Vagina (tissue), 2 donors: Measurements from ENCODE around the gene LEKR1.

Experiments
- POLR2A ChIP-seq, 2 donors: fragments of 450-650 bp; IDR thresholded peaks; one replicate each; pipeline ENCODE4 v1.6.1; 2017; ENCODE audit warnings: antibody characterized with exemption in 2 of 2, mild to moderate bottlenecking in 2 of 2, moderate library complexity in 2 of 2
- TF ChIP-seq, protein P1 (sequence below), 3 experiments: fragments of 450-650 bp in 2 of 3; fragments of 200-600 bp in 1 of 3; sonication (generic) in 1 of 3; IDR thresholded peaks; one replicate each; pipeline ENCODE4 v1.5.1; 2017 to 2019; ENCODE audit warnings: antibody characterized with exemption in 3 of 3, mild to moderate bottlenecking in 2 of 3, moderate library complexity in 2 of 3

DNA sequence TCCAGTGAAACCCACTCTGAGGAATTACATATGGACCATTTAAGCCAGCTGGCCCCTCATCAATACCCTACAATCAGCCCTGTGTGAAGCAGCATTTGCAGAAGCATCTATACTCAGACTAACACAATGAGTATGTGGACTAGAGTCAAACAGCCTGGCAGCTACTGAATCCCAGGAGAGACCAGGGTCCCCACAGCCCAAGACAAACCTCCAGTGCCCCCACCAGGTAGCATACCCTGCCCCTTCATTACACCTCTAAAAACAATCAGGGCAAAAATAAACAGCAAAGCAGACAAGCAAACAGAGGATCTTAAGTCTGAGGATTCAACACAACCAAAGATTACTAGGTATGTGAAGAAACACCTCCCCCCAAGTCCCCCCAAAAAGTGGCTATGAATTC lies 157.4 kb downstream of the LEKR1 start:
- TF ChIP-seq, protein P1, sequence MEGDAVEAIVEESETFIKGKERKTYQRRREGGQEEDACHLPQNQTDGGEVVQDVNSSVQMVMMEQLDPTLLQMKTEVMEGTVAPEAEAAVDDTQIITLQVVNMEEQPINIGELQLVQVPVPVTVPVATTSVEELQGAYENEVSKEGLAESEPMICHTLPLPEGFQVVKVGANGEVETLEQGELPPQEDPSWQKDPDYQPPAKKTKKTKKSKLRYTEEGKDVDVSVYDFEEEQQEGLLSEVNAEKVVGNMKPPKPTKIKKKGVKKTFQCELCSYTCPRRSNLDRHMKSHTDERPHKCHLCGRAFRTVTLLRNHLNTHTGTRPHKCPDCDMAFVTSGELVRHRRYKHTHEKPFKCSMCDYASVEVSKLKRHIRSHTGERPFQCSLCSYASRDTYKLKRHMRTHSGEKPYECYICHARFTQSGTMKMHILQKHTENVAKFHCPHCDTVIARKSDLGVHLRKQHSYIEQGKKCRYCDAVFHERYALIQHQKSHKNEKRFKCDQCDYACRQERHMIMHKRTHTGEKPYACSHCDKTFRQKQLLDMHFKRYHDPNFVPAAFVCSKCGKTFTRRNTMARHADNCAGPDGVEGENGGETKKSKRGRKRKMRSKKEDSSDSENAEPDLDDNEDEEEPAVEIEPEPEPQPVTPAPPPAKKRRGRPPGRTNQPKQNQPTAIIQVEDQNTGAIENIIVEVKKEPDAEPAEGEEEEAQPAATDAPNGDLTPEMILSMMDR (IDR thresholded peaks at IDR 0.05): no peak
- no peak for TF ChIP-seq POLR2A (IDR thresholded peaks at IDR 0.05)
